HepG2 (cell line): ENCODE results near the gene NIPAL3. TPM values are rescaled to one million over a fixed set of nuclear protein-coding genes. Genes with fewer than 3 reads are reported as not detected.

ENCODE experiments used
- ATAC-seq: fragments of 200-7000 bp; cut with Tn5 transposase; 3 replicates; pipeline ENCODE4 v1.9.1; 2020; ENCODE audit warnings: mild to moderate bottlenecking, moderate library complexity
- BruUV-seq: library from RNA; stranded (reverse); fragments of 400-500 nt; replicated peaks from 2 replicates; lab custom pipeline; 2021; lab: Mats Ljungman, UMichigan
- CTCF ChIA-PET: fragments of 300-600 bp; formaldehyde crosslinking; extraction: SDS; loops from one replicate; lab custom pipeline; 2021; ENCODE audit warnings: low total read pairs, inconsistent platforms, low intra/inter-chr PET ratio; lab: Yijun Ruan, JAX
- POLR2A ChIA-PET: fragments of 350-600 bp; sonication (Branson Sonifier 250); formaldehyde crosslinking; loops from one replicate; lab custom pipeline; 2020; ENCODE audit warnings: antibody characterized with exemption, inconsistent platforms; lab: Yijun Ruan, JAX
- DNase-seq: peaks from one replicate; pipeline ENCODE4 v3.0.0-alpha.2; 2015; ENCODE audit warnings: low spot score
- FAIRE-seq: peaks from 3 replicates; lab custom pipeline; 2011; peaks lifted over from hg19 to GRCh38; lab: Jason Lieb, UNC
- H2AFZ ChIP-seq: one replicate; pipeline ENCODE4 v1.6.1; 2011; ENCODE audit warnings: low read length, inconsistent platforms
- H3K27ac ChIP-seq: fragments of 300-600 bp; 3 replicates; pipeline ENCODE4 v1.8.0; 2011; ENCODE audit warnings: mixed run types, mild to moderate bottlenecking, mixed read lengths, low read length, inconsistent platforms; ENCODE audit not compliant: insufficient read depth; ENCODE audit errors: extremely low read length
- H3K27me3 ChIP-seq, 2 experiments: fragments of 200-600 bp in 1 of 2; 2 replicates in 1 of 2; 3 replicates in 1 of 2; pipeline versions ENCODE4 v1.6.0 to v1.8.0; 2011; ENCODE audit warnings: low read length in 2 of 2, mild to moderate bottlenecking in 2 of 2, moderate library complexity in 2 of 2, inconsistent platforms in 1 of 2; ENCODE audit not compliant: insufficient read depth in 2 of 2, control insufficient read depth in 1 of 2
- H3K36me3 ChIP-seq, 2 experiments: fragments of 200-600 bp in 1 of 2; replicated peaks in 1 of 2; 2 replicates in 1 of 2; 3 replicates in 1 of 2; pipeline versions ENCODE4 v1.5.1 to v1.8.0; 2011; ENCODE audit warnings: low read length in 2 of 2, inconsistent platforms in 1 of 2; ENCODE audit not compliant: insufficient read depth in 2 of 2, control insufficient read depth in 1 of 2
- H3K4me1 ChIP-seq: 2 replicates; pipeline ENCODE4 v1.5.1; 2012; ENCODE audit warnings: low read length, inconsistent platforms; ENCODE audit not compliant: insufficient read depth
- H3K4me2 ChIP-seq: 2 replicates; pipeline ENCODE4 v1.6.0; 2011; ENCODE audit warnings: low read depth, low read length, inconsistent platforms
- H3K4me3 ChIP-seq, 3 experiments: fragments of 200-600 bp in 1 of 3; sonication (generic), shearing (Covaris generic) in 1 of 3; replicated peaks in 1 of 3; 2 replicates each; pipeline ENCODE4 v1.5.1; 2011 to 2016; ENCODE audit warnings: low read length in 3 of 3, inconsistent platforms in 2 of 3, low read depth in 2 of 3, mild to moderate bottlenecking in 2 of 3, control low read depth in 1 of 3, mixed read lengths in 1 of 3; ENCODE audit not compliant: insufficient read depth in 1 of 3
- H3K79me2 ChIP-seq: one replicate; pipeline ENCODE4 v1.6.1; 2011; ENCODE audit warnings: low read length, inconsistent platforms; ENCODE audit not compliant: insufficient read depth
- H3K9ac ChIP-seq: 2 replicates; pipeline ENCODE4 v1.6.0; 2011; ENCODE audit warnings: mild to moderate bottlenecking, low read depth, low read length, inconsistent platforms; ENCODE audit not compliant: insufficient read depth
- H3K9me3 ChIP-seq: 2 replicates; pipeline ENCODE4 v1.5.1; 2012; ENCODE audit warnings: mild to moderate bottlenecking, low read length
- H4K20me1 ChIP-seq: 2 replicates; pipeline ENCODE4 v1.6.0; 2011; ENCODE audit warnings: inconsistent platforms, mild to moderate bottlenecking, low read length, moderate library complexity; ENCODE audit not compliant: insufficient read depth
- BCL6 ChIP-seq: IDR thresholded peaks from 2 replicates; pipeline ENCODE4 v1.6.1; 2016; ENCODE audit warnings: missing genetic modification reagents, missing compliant biosample characterization
- JDP2 ChIP-seq: sonication (generic); formaldehyde crosslinking; IDR thresholded peaks from 2 replicates; pipeline ENCODE4 v1.8.1; 2022; ENCODE audit warnings: missing genetic modification reagents, borderline replicate concordance
- NFIC ChIP-seq: IDR thresholded peaks from 2 replicates; pipeline ENCODE4 v1.6.1; 2012; ENCODE audit warnings: mild to moderate bottlenecking, low read length, inconsistent platforms
- SNAPC2 ChIP-seq: sonication (generic); formaldehyde crosslinking; IDR thresholded peaks from 2 replicates; pipeline ENCODE4 v1.8.1; 2022; ENCODE audit warnings: mild to moderate bottlenecking, missing genetic modification reagents
- STAG1 ChIP-seq: sonication (generic); formaldehyde crosslinking; IDR thresholded peaks from 2 replicates; pipeline ENCODE4 v1.4.0; 2020; ENCODE audit warnings: missing genetic modification reagents
- TAF15 ChIP-seq: fragments of 200-400 bp; formaldehyde crosslinking; IDR thresholded peaks from one replicate; pipeline ENCODE4 v1.6.1; 2018; ENCODE audit warnings: mild to moderate bottlenecking, low read depth, low read length; ENCODE audit not compliant: poor library complexity, severe bottlenecking
- WIZ ChIP-seq: sonication (generic); formaldehyde crosslinking; IDR thresholded peaks from 2 replicates; pipeline ENCODE4 v1.5.1; 2020; ENCODE audit warnings: mild to moderate bottlenecking, missing genetic modification reagents
- ZNF441 ChIP-seq: sonication (generic); formaldehyde crosslinking; IDR thresholded peaks from 2 replicates; pipeline ENCODE4 v1.7.0; 2021; ENCODE audit warnings: missing genetic modification reagents, borderline replicate concordance
- WGBS: methylation state at CpG from one replicate; pipeline ENCODE4 v1.1.6; 2017; ENCODE audit warnings: low lambda C conversion rate; 5-methylcytosine and 5-hydroxymethylcytosine counted together
- in situ Hi-C: cut with HindIII; loops from 2 replicates; pipeline ENCODE4 v1.10.0; 2017; ENCODE audit warnings: low pct_unique_long_range_greater_than_20kb; ENCODE audit not compliant: extremely low pct_ligation_motif_present
- intact Hi-C: fragments of 100-400 bp; cut with micrococcal nuclease; formaldehyde crosslinking; loops from one replicate; pipeline ENCODE4 v1.10.0; 2022; ENCODE audit not compliant: unreplicated experiment
- polyA plus RNA-seq, 8 experiments: library from polyadenylated mRNA; depleted of rRNA in 3 of 8; stranded (reverse) in 7 of 8; unstranded in 1 of 8; fragments of >200 nt; fragmentation: Illumina TruSeq in 4 of 8; extraction: Trizol in 4 of 8; gene quantifications; 2 replicates each; pipeline versions ENCODE4 v1.2.1 to v1.2.3, GENCODE V29; 2011 to 2016; ENCODE audit warnings: low read depth in 4 of 8, missing spikeins in 1 of 8, mixed read lengths in 1 of 8; ENCODE audit not compliant: insufficient read depth in 1 of 8
- total RNA-seq, 5 experiments: library from RNA; depleted of rRNA; stranded (reverse); fragments of >200 nt; fragmentation: Illumina TruSeq; extraction: Trizol; gene quantifications; 2 replicates each; pipeline ENCODE4 v1.2.3, GENCODE V29; 2016; ENCODE audit warnings: low read depth in 1 of 5
- TF ChIP-seq, protein P1 (sequence below): sonication (generic); formaldehyde crosslinking; IDR thresholded peaks from 2 replicates; pipeline ENCODE4 v1.9.0; 2022; ENCODE audit warnings: low read depth, missing genetic modification reagents
- TF ChIP-seq, protein P2 (sequence below): sonication (generic); formaldehyde crosslinking; IDR thresholded peaks from 2 replicates; pipeline ENCODE4 v1.4.0; 2020; ENCODE audit warnings: missing genetic modification reagents, borderline replicate concordance
- TF ChIP-seq, protein P3 (sequence below): sonication (generic); formaldehyde crosslinking; IDR thresholded peaks from 2 replicates; pipeline ENCODE4 v1.5.0; 2020; ENCODE audit warnings: missing genetic modification reagents, mild to moderate bottlenecking, borderline replicate concordance

NIPAL3 gene
- total and polyA plus RNA-seq, 2 of the 13 experiments (the other 11 are each of a cell fraction or from before 2014, with no cell fraction given): 5.6 to 8.6 TPM

DNA sequence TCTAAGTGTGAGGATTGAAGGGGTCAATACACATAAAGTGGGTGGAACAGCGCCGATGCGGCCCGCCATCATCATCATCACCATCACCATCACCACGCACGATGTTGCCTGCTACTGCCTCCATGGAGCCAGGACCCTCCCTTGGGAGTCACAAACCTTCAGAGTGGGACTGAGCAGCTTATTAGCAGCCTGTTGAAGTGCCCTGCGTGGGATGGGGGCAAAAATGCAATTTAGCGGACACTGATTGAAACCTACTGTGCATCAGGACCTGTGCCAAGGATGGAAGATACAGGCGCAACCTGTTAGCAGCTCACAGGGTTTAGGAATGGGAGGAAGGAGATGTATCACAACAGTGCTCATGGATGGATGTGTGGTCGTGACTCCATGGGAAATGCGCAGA is 28.7 kb upstream of the NIPAL3 start (continued):
- TF ChIP-seq NFIC: no peak
- TF ChIP-seq SNAPC2 (CRISPR knock-in tag): no peak
- TF ChIP-seq STAG1: no peak
- TF ChIP-seq, protein P1, sequence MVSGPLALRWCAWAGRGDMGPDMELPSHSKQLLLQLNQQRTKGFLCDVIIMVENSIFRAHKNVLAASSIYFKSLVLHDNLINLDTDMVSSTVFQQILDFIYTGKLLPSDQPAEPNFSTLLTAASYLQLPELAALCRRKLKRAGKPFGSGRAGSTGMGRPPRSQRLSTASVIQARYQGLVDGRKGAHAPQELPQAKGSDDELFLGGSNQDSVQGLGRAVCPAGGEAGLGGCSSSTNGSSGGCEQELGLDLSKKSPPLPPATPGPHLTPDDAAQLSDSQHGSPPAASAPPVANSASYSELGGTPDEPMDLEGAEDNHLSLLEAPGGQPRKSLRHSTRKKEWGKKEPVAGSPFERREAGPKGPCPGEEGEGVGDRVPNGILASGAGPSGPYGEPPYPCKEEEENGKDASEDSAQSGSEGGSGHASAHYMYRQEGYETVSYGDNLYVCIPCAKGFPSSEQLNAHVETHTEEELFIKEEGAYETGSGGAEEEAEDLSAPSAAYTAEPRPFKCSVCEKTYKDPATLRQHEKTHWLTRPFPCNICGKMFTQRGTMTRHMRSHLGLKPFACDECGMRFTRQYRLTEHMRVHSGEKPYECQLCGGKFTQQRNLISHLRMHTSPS: no peak

DNA sequence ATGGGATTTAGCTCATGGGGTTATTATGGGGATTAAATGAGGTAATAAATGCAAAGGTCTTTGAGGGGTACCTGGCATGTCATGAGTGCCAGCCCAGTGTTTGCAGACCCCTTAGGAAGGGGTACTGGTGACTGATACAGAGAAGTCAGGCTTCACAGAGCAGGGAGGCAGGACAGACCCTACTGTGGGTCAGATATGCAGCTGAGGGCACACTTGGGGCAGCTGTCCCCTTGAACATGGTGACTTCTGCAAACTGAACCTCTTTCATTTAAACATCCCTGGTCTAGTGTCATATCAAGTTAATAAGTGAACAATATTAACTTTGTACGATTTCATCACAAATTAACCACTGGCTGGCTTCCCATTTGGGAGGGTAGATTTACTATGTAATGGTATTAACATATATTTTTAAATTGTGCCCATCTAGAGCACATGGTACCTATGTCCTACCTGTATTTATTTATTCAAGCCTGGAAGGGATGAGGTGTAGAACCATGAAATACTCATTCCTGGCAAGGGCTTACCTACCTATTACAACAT is 27.9 kb upstream of the NIPAL3 start:
- H3K36me3 ChIP-seq: no peaks in the 10 kb centered on the region; a peak in 1 of 5 replicates
- FAIRE-seq (no peak), DNase-seq (no peak), ATAC-seq (no peak)
- ChIA-PET CTCF (no interaction called here), POLR2A (no interaction called here)
- H3K27me3 ChIP-seq: no peaks in the 10 kb centered on the region
- H3K27ac ChIP-seq: no peak overlapping the region
- no peak overlapping the region for H2AFZ ChIP-seq
- H3K4me2 ChIP-seq: no peak overlapping the region
- 80% methylated on average over 1 of the region's 1 CpG for WGBS
- intact Hi-C loops (loop anchor here (10.0 kb wide), 1 partner anchor 1023 kb away; the partner anchor contains the start of gene ZNF436), in situ Hi-C loops (no loop called here)
- no TSS peak for BruUV-seq
- H3K9me3 ChIP-seq: no peaks in the 10 kb centered on the region
- H3K4me1 ChIP-seq: peaks cover 23% of the 10 kb centered on the region
- H3K9ac ChIP-seq: no peak overlapping the region
- H4K20me1 ChIP-seq: no peaks in the 10 kb centered on the region
- TF ChIP-seq, protein P2, sequence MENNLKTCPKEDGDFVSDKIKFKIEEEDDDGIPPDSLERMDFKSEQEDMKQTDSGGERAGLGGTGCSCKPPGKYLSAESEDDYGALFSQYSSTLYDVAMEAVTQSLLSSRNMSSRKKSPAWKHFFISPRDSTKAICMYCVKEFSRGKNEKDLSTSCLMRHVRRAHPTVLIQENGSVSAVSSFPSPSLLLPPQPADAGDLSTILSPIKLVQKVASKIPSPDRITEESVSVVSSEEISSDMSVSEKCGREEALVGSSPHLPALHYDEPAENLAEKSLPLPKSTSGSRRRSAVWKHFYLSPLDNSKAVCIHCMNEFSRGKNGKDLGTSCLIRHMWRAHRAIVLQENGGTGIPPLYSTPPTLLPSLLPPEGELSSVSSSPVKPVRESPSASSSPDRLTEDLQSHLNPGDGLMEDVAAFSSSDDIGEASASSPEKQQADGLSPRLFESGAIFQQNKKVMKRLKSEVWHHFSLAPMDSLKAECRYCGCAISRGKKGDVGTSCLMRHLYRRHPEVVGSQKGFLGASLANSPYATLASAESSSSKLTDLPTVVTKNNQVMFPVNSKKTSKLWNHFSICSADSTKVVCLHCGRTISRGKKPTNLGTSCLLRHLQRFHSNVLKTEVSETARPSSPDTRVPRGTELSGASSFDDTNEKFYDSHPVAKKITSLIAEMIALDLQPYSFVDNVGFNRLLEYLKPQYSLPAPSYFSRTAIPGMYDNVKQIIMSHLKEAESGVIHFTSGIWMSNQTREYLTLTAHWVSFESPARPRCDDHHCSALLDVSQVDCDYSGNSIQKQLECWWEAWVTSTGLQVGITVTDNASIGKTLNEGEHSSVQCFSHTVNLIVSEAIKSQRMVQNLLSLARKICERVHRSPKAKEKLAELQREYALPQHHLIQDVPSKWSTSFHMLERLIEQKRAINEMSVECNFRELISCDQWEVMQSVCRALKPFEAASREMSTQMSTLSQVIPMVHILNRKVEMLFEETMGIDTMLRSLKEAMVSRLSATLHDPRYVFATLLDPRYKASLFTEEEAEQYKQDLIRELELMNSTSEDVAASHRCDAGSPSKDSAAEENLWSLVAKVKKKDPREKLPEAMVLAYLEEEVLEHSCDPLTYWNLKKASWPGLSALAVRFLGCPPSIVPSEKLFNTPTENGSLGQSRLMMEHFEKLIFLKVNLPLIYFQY (CRISPR knock-in tag): no peak
- TF ChIP-seq, protein P3, sequence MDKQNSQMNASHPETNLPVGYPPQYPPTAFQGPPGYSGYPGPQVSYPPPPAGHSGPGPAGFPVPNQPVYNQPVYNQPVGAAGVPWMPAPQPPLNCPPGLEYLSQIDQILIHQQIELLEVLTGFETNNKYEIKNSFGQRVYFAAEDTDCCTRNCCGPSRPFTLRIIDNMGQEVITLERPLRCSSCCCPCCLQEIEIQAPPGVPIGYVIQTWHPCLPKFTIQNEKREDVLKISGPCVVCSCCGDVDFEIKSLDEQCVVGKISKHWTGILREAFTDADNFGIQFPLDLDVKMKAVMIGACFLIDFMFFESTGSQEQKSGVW (CRISPR knock-in tag): no peak
- TF ChIP-seq ZNF441 (CRISPR knock-in tag) (no peak), BCL6 (CRISPR knock-in tag) (no peak), WIZ (no peak), TAF15 (no peak), JDP2 (CRISPR knock-in tag) (no peak)
- H3K4me3 ChIP-seq: no peak overlapping the region
- no peaks in the 10 kb centered on the region for H3K79me2 ChIP-seq
